ENCODE measurements around the gene OSBP.

- TF ChIP-seq FOXA1 (IDR thresholded peaks at IDR 0.05) (no peak), CTCF (IDR thresholded peaks at IDR 0.05; ENCODE audit: low read depth, low read length, missing input control) (no peak), YY1 (IDR thresholded peaks at IDR 0.05) (no peak), ZBTB33 (IDR thresholded peaks at IDR 0.05) (no peak), SP1 (IDR thresholded peaks at IDR 0.05) (no peak), REST (IDR thresholded peaks at IDR 0.05) (no peak), EGR1 (IDR thresholded peaks at IDR 0.05; ENCODE audit: low read depth in 2 of 2) (no peak), JUND (IDR thresholded peaks at IDR 0.05) (no peak), RAD21 (IDR thresholded peaks at IDR 0.05) (no peak), ATF3 (IDR thresholded peaks at IDR 0.05) (no peak), MAX (IDR thresholded peaks at IDR 0.05) (no peak), TAF1 (conservative IDR thresholded peaks at IDR 0.05) (no peak), GABPA (IDR thresholded peaks at IDR 0.05 in 1 of 2, conservative IDR thresholded peaks at IDR 0.05 in 1 of 2) (no peak)
Measured at GRCh38 chr11:59630493-59630892, 14.9 kb upstream of the OSBP start.
